ENCODE data around the gene PDLIM4.
A peak's percentile ranks its signal among the peaks of the same experiment; 100 is the strongest.

PDLIM4 gene

GRCh38 chr5:132281856-132282614 lies 24.5 kb downstream of the PDLIM4 start:
- Histone ChIP-seq H3K9me3 (ENCODE audit: control insufficient read depth, low read length) (no peaks in the 10 kb centered on the region), H3K4me3 (ENCODE audit: insufficient read depth in 1 of 2, low read depth in 1 of 2, low read length in 2 of 2) (no peak overlapping the region), H3K4me1 (ENCODE audit: control insufficient read depth, insufficient read depth, low read depth, low read length) (no peaks in the 10 kb centered on the region), H3K36me3 (ENCODE audit: control insufficient read depth in 1 of 2, insufficient read depth in 2 of 2, low read depth in 1 of 2, low read length in 2 of 2) (no peaks in the 10 kb centered on the region), H3K4me2 (ENCODE audit: low read length, poor library complexity, severe bottlenecking) (no peak overlapping the region), H4K91ac (ENCODE audit: low read length) (no peak overlapping the region), H3K14ac (ENCODE audit: low read length in 2 of 2) (no peak overlapping the region), H3K18ac (ENCODE audit: low read depth in 1 of 2, low read length in 2 of 2) (no peak overlapping the region), H3K79me1 (replicated peaks; ENCODE audit: low read length, poor library complexity, severe bottlenecking) (no peaks in the 10 kb centered on the region), H3K23ac (ENCODE audit: low read length in 2 of 2) (peak overlapping the region in 1 of 2 experiments; percentile 9), H2BK15ac (ENCODE audit: low read depth, poor library complexity, severe bottlenecking) (no peak overlapping the region), H2BK5ac (ENCODE audit: low read depth, low read length, poor library complexity, severe bottlenecking) (no peak overlapping the region), H3K9ac (ENCODE audit: low read length) (no peak overlapping the region), H2AK5ac (ENCODE audit: low read length, severe bottlenecking) (no peak overlapping the region), H3K27ac (ENCODE audit: low read length, poor library complexity, severe bottlenecking) (no peak overlapping the region), H4K8ac (ENCODE audit: low read length) (no peak overlapping the region), H3K27me3 (ENCODE audit: control insufficient read depth in 1 of 2, insufficient read depth in 1 of 2, low read length in 2 of 2) (no peaks in the 10 kb centered on the region), H2BK12ac (ENCODE audit: low read length in 2 of 2) (no peak overlapping the region), H2AFZ (ENCODE audit: low read depth, low read length) (no peak overlapping the region), H2BK120ac (ENCODE audit: low read depth, low read length) (no peak overlapping the region), H3K4ac (ENCODE audit: low read depth in 1 of 2, low read length in 2 of 2) (no peak overlapping the region)
- WGBS = 87% methylated on average over 9 of the region's 9 CpGs
- no peak for DNase-seq

- WGBS = 53% methylated on average over 5 of the region's 5 CpGs
- Histone ChIP-seq H3K18ac (ENCODE audit: low read depth in 1 of 2, low read length in 2 of 2) (no peak overlapping the region), H4K91ac (ENCODE audit: low read length) (no peak overlapping the region)
These were observed 26.0 kb downstream of the PDLIM4 start for GRCh38 chr5:132283423-132284043.

GRCh38 chr5:132289097-132289496 lies 31.6 kb downstream of the PDLIM4 start:
- Histone ChIP-seq H2BK5ac (ENCODE audit: low read depth, low read length, poor library complexity, severe bottlenecking) (no peak overlapping the region), H3K23ac (ENCODE audit: low read length in 2 of 2) (no peak overlapping the region), H3K14ac (ENCODE audit: low read length in 2 of 2) (no peak overlapping the region), H2AFZ (ENCODE audit: low read depth, low read length) (no peak overlapping the region), H3K27me3 (ENCODE audit: control insufficient read depth in 1 of 2, insufficient read depth in 1 of 2, low read length in 2 of 2) (no peaks in the 10 kb centered on the region), H2BK15ac (ENCODE audit: low read depth, poor library complexity, severe bottlenecking) (no peak overlapping the region), H3K36me3 (ENCODE audit: control insufficient read depth in 1 of 2, insufficient read depth in 2 of 2, low read depth in 1 of 2, low read length in 2 of 2) (no peaks in the 10 kb centered on the region), H3K4ac (ENCODE audit: low read depth in 1 of 2, low read length in 2 of 2) (no peak overlapping the region), H3K4me3 (ENCODE audit: insufficient read depth in 1 of 2, low read depth in 1 of 2, low read length in 2 of 2) (no peak overlapping the region), H3K9me3 (ENCODE audit: control insufficient read depth, low read length) (no peaks in the 10 kb centered on the region), H3K79me1 (replicated peaks; ENCODE audit: low read length, poor library complexity, severe bottlenecking) (peaks cover 8% of the 10 kb centered on the region), H3K9ac (ENCODE audit: low read length) (no peak overlapping the region), H3K27ac (ENCODE audit: low read length, poor library complexity, severe bottlenecking) (no peak overlapping the region), H3K4me2 (ENCODE audit: low read length, poor library complexity, severe bottlenecking) (no peak overlapping the region), H2AK5ac (ENCODE audit: low read length, severe bottlenecking) (no peak overlapping the region), H4K8ac (ENCODE audit: low read length) (no peak overlapping the region), H3K18ac (ENCODE audit: low read depth in 1 of 2, low read length in 2 of 2) (no peak overlapping the region), H3K4me1 (ENCODE audit: control insufficient read depth, insufficient read depth, low read depth, low read length) (no peaks in the 10 kb centered on the region), H2BK120ac (ENCODE audit: low read depth, low read length) (no peak overlapping the region), H4K91ac (ENCODE audit: low read length) (no peak overlapping the region), H2BK12ac (ENCODE audit: low read length in 2 of 2) (no peak overlapping the region)
- 100% methylated on average over 3 of the region's 3 CpGs for WGBS
- DNase-seq = no peak

More at GRCh38 chr5:132283423-132284043, 26.0 kb downstream of the PDLIM4 start:
- Histone ChIP-seq H3K27me3 (ENCODE audit: control insufficient read depth in 1 of 2, insufficient read depth in 1 of 2, low read length in 2 of 2) (no peaks in the 10 kb centered on the region), H2AFZ (ENCODE audit: low read depth, low read length) (no peak overlapping the region), H2AK5ac (ENCODE audit: low read length, severe bottlenecking) (no peak overlapping the region), H3K27ac (ENCODE audit: low read length, poor library complexity, severe bottlenecking) (no peak overlapping the region), H3K4me3 (ENCODE audit: insufficient read depth in 1 of 2, low read depth in 1 of 2, low read length in 2 of 2) (no peak overlapping the region), H3K4ac (ENCODE audit: low read depth in 1 of 2, low read length in 2 of 2) (no peak overlapping the region), H3K4me1 (ENCODE audit: control insufficient read depth, insufficient read depth, low read depth, low read length) (no peaks in the 10 kb centered on the region), H3K36me3 (ENCODE audit: control insufficient read depth in 1 of 2, insufficient read depth in 2 of 2, low read depth in 1 of 2, low read length in 2 of 2) (no peaks in the 10 kb centered on the region), H2BK120ac (ENCODE audit: low read depth, low read length) (no peak overlapping the region), H3K4me2 (ENCODE audit: low read length, poor library complexity, severe bottlenecking) (no peak overlapping the region), H3K23ac (ENCODE audit: low read length in 2 of 2) (no peak overlapping the region), H2BK5ac (ENCODE audit: low read depth, low read length, poor library complexity, severe bottlenecking) (no peak overlapping the region), H4K8ac (ENCODE audit: low read length) (no peak overlapping the region), H3K79me1 (replicated peaks; ENCODE audit: low read length, poor library complexity, severe bottlenecking) (peaks cover 2% of the 10 kb centered on the region), H3K9ac (ENCODE audit: low read length) (no peak overlapping the region), H2BK15ac (ENCODE audit: low read depth, poor library complexity, severe bottlenecking) (no peak overlapping the region), H3K14ac (ENCODE audit: low read length in 2 of 2) (no peak overlapping the region), H2BK12ac (ENCODE audit: low read length in 2 of 2) (no peak overlapping the region), H3K9me3 (ENCODE audit: control insufficient read depth, low read length) (no peaks in the 10 kb centered on the region)
- peak; percentile 70 for DNase-seq

- Histone ChIP-seq H2BK5ac (ENCODE audit: low read depth, low read length, poor library complexity, severe bottlenecking) (no peak overlapping the region), H3K27me3 (ENCODE audit: control insufficient read depth in 1 of 2, insufficient read depth in 1 of 2, low read length in 2 of 2) (no peaks in the 10 kb centered on the region), H2BK12ac (ENCODE audit: low read length in 2 of 2) (no peak overlapping the region), H3K4me2 (ENCODE audit: low read length, poor library complexity, severe bottlenecking) (no peak overlapping the region), H3K4ac (ENCODE audit: low read depth in 1 of 2, low read length in 2 of 2) (no peak overlapping the region), H2BK15ac (ENCODE audit: low read depth, poor library complexity, severe bottlenecking) (no peak overlapping the region), H3K9me3 (ENCODE audit: control insufficient read depth, low read length) (no peaks in the 10 kb centered on the region), H3K4me3 (ENCODE audit: insufficient read depth in 1 of 2, low read depth in 1 of 2, low read length in 2 of 2) (no peak overlapping the region), H3K9ac (ENCODE audit: low read length) (no peak overlapping the region), H3K23ac (ENCODE audit: low read length in 2 of 2) (no peak overlapping the region), H3K36me3 (ENCODE audit: control insufficient read depth in 1 of 2, insufficient read depth in 2 of 2, low read depth in 1 of 2, low read length in 2 of 2) (no peaks in the 10 kb centered on the region), H3K14ac (ENCODE audit: low read length in 2 of 2) (no peak overlapping the region), H4K8ac (ENCODE audit: low read length) (no peak overlapping the region), H3K27ac (ENCODE audit: low read length, poor library complexity, severe bottlenecking) (no peak overlapping the region), H2AFZ (ENCODE audit: low read depth, low read length) (no peak overlapping the region), H3K18ac (ENCODE audit: low read depth in 1 of 2, low read length in 2 of 2) (no peak overlapping the region), H3K4me1 (ENCODE audit: control insufficient read depth, insufficient read depth, low read depth, low read length) (peaks cover 10% of the 10 kb centered on the region), H3K79me1 (replicated peaks; ENCODE audit: low read length, poor library complexity, severe bottlenecking) (peaks cover 13% of the 10 kb centered on the region), H2AK5ac (ENCODE audit: low read length, severe bottlenecking) (no peak overlapping the region), H4K91ac (ENCODE audit: low read length) (no peak overlapping the region), H2BK120ac (ENCODE audit: low read depth, low read length) (no peak overlapping the region)
- 85% methylated on average over 2 of the region's 2 CpGs for WGBS
- DNase-seq = no peak
These were observed 33.5 kb downstream of the PDLIM4 start for GRCh38 chr5:132291026-132291425.
